Measurements from ENCODE around the gene FAM240A.

FAM240A gene

GRCh38 chr3:46648096-46648495 lies 35.8 kb downstream of the FAM240A start:
- Histone ChIP-seq H3F3A (ENCODE audit: control insufficient read depth, insufficient read depth) (no peaks in the 10 kb centered on the region), H3K27ac (ENCODE audit: low read depth, low read length) (no peak overlapping the region), H3K27me3 (ENCODE audit: control insufficient read depth, low read length) (peaks cover 13% of the 10 kb centered on the region), H3K9me3 (ENCODE audit: control insufficient read depth, insufficient read depth, low read length) (0 out of 2 replicates have a peak, but pooled peaks cover 5% of the 10 kb centered on the region), H3K4me1 (ENCODE audit: control insufficient read depth, low read length) (no peaks in the 10 kb centered on the region), H4K20me1 (ENCODE audit: control insufficient read depth, insufficient read depth, low read depth, low read length) (no peaks in the 10 kb centered on the region), H3K4me2 (ENCODE audit: low read length) (no peak overlapping the region), H3K9me2 (replicated peaks; ENCODE audit: control insufficient read depth, low read length) (no peaks in the 10 kb centered on the region), H3K4me3 (ENCODE audit: low read length) (no peak overlapping the region), H3K36me3 (ENCODE audit: control insufficient read depth, low read length) (no peaks in the 10 kb centered on the region), H3K79me2 (ENCODE audit: control insufficient read depth, low read length) (no peaks in the 10 kb centered on the region)
- no peak for TF ChIP-seq CTCF (IDR thresholded peaks at IDR 0.05; ENCODE audit: low read depth, low read length, poor library complexity, severe bottlenecking)
- TF ChIP-seq EZH2phosphoT487 (IDR thresholded peaks at IDR 0.05; ENCODE audit: borderline replicate concordance, low read length): no peak

GRCh38 chr3:46649436-46649835 lies 37.1 kb downstream of the FAM240A start:
- Histone ChIP-seq H3K79me2 (ENCODE audit: control insufficient read depth, low read length) (no peaks in the 10 kb centered on the region), H3K27me3 (ENCODE audit: control insufficient read depth, low read length) (peaks cover 10% of the 10 kb centered on the region), H3K36me3 (ENCODE audit: control insufficient read depth, low read length) (no peaks in the 10 kb centered on the region), H3K4me1 (ENCODE audit: control insufficient read depth, low read length) (no peaks in the 10 kb centered on the region), H3K9me3 (ENCODE audit: control insufficient read depth, insufficient read depth, low read length) (0 out of 2 replicates have a peak, but pooled peaks cover 5% of the 10 kb centered on the region), H3K4me3 (ENCODE audit: low read length) (no peak overlapping the region), H4K20me1 (ENCODE audit: control insufficient read depth, insufficient read depth, low read depth, low read length) (no peaks in the 10 kb centered on the region), H3K9me2 (replicated peaks; ENCODE audit: control insufficient read depth, low read length) (no peaks in the 10 kb centered on the region), H3K4me2 (ENCODE audit: low read length) (no peak overlapping the region), H3K27ac (ENCODE audit: low read depth, low read length) (no peak overlapping the region), H3F3A (ENCODE audit: control insufficient read depth, insufficient read depth) (no peaks in the 10 kb centered on the region)
- TF ChIP-seq EZH2phosphoT487 (IDR thresholded peaks at IDR 0.05; ENCODE audit: borderline replicate concordance, low read length) (no peak), CTCF (IDR thresholded peaks at IDR 0.05; ENCODE audit: low read depth, low read length, poor library complexity, severe bottlenecking) (no peak)

- peaks cover 13% of the 10 kb centered on the region for H3K27me3 ChIP-seq (ENCODE audit: control insufficient read depth, low read length)
- no peak overlapping the region for H3K27ac ChIP-seq (ENCODE audit: low read depth, low read length)
- H3F3A ChIP-seq (ENCODE audit: control insufficient read depth, insufficient read depth): no peaks in the 10 kb centered on the region
- no peaks in the 10 kb centered on the region for H3K9me2 ChIP-seq (replicated peaks; ENCODE audit: control insufficient read depth, low read length)
- peaks cover 8% of the 10 kb centered on the region for H3K4me1 ChIP-seq (ENCODE audit: control insufficient read depth, low read length)
- H4K20me1 ChIP-seq (ENCODE audit: control insufficient read depth, insufficient read depth, low read depth, low read length): no peaks in the 10 kb centered on the region
- no peaks in the 10 kb centered on the region for H3K79me2 ChIP-seq (ENCODE audit: control insufficient read depth, low read length)
- H3K4me3 ChIP-seq (ENCODE audit: low read length): no peak overlapping the region
- no peak overlapping the region for H3K4me2 ChIP-seq (ENCODE audit: low read length)
- 0 out of 2 replicates have a peak, but pooled peaks cover 5% of the 10 kb centered on the region for H3K9me3 ChIP-seq (ENCODE audit: control insufficient read depth, insufficient read depth, low read length)
- H3K36me3 ChIP-seq (ENCODE audit: control insufficient read depth, low read length): no peaks in the 10 kb centered on the region
- TF ChIP-seq CTCF (IDR thresholded peaks at IDR 0.05; ENCODE audit: low read depth, low read length, poor library complexity, severe bottlenecking) (no peak), EZH2phosphoT487 (IDR thresholded peaks at IDR 0.05; ENCODE audit: borderline replicate concordance, low read length) (no peak)
Measured at GRCh38 chr3:46651084-46651483, 38.8 kb downstream of the FAM240A start.

All from DOHH2 (cell line).